DOHH2 (cell line): ENCODE measurements around the gene BNIP5.

Source experiments
- CTCF ChIP-seq: fragments of 200-600 bp; sonication (generic); IDR thresholded peaks from one replicate; pipeline ENCODE4 v1.5.1; 2014; ENCODE audit warnings: antibody characterized with exemption, mild to moderate bottlenecking, low read depth, low read length; ENCODE audit not compliant: poor library complexity, severe bottlenecking
- EZH2phosphoT487 ChIP-seq: fragments of 200-600 bp; sonication (generic); IDR thresholded peaks from 2 replicates; pipeline ENCODE4 v1.6.1; 2017; ENCODE audit warnings: borderline replicate concordance, mild to moderate bottlenecking, antibody characterized with exemption, low read length, moderate library complexity, mixed read lengths

- TF ChIP-seq CTCF = no peak
- TF ChIP-seq EZH2phosphoT487 = no peak
Observed at GRCh38 chr6:36384095-36384494, 47.4 kb upstream of the BNIP5 start.
